Measurements from ENCODE around the gene NFATC2. TPM values are rescaled to one million over a fixed set of nuclear protein-coding genes. Genes with fewer than 3 reads are reported as not detected.
"Not testable (repeated sequence)": the region's sequence is repeated elsewhere in the genome, so short reads cannot be mapped to it uniquely, and the experiment has no call there.

NFATC2 gene
- total RNA-seq, 2 experiments from 2014 or later: 53.3 to 56.9 TPM

- ChIA-PET CTCF (interaction anchor here (1.0 to 1.2 kb wide), 3 partner anchors 28 to 373 kb away, joined by 3 read pairs; no protein-coding TSS in a partner anchor), POLR2A (no interaction called here)
- peak; percentile 28 for DNase-seq
- peaks cover 10% of the 10 kb centered on the region for H3K4me1 Mint-ChIP-seq
- H3K9me3 Mint-ChIP-seq: no peaks in the 10 kb centered on the region
- H3K36me3 Mint-ChIP-seq (ENCODE audit: low read depth): no peaks in the 10 kb centered on the region
- no peaks in the 10 kb centered on the region for H3K27me3 Mint-ChIP-seq
- H3K27ac Mint-ChIP-seq: no peak overlapping the region
- no peak overlapping the region for H3K4me3 Mint-ChIP-seq
Measured at GRCh38 chr20:51354769-51355319, 187.7 kb downstream of the NFATC2 start.

DNA sequence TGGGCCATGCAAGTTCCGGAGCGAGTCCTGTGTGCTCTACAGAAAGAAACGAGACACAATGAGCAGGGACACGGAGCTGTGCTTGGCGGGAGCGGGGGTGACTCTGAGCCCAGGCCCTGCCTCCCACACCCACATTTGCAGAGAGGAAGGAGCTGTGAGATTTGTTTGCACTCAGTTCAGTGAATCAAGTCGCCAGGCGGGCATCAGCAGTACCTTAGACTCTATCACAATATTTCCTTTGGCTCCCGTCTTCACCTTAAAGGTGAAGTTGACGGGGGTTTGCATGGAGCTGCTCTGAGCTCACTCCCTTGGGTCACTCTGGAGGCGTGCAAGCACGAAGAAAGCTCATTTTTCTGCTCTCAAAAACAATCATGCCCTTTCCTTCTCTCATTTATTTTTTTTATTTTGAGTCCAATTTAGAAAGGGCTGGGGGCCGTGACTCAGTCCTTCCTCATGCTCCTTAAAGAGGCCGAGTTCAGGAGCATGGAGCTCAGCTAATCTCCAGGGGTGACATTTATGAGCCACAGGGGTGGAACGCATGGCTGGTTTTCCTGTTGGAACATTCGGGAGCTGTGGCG is 188.2 kb downstream of the NFATC2 start:
- ChIA-PET CTCF (interaction anchor here (1.0 to 1.2 kb wide), 3 partner anchors 28 to 372 kb away, joined by 3 read pairs; no protein-coding TSS in a partner anchor), POLR2A (no interaction called here)
- H3K9me3 Mint-ChIP-seq: no peaks in the 10 kb centered on the region
- H3K4me3 Mint-ChIP-seq: no peak overlapping the region
- DNase-seq: no peak
- no peak overlapping the region for H3K27ac Mint-ChIP-seq
- no peaks in the 10 kb centered on the region for H3K36me3 Mint-ChIP-seq (ENCODE audit: low read depth)
- peaks cover 10% of the 10 kb centered on the region for H3K4me1 Mint-ChIP-seq
- H3K27me3 Mint-ChIP-seq: no peaks in the 10 kb centered on the region

- ChIA-PET POLR2A (no interaction called here), CTCF (no interaction called here)
- Mint-ChIP-seq H3K9me3 (no peaks in the 10 kb centered on the region), H3K4me3 (no peak overlapping the region), H3K27ac (no peak overlapping the region), H3K4me1 (peaks cover 10% of the 10 kb centered on the region), H3K36me3 (ENCODE audit: low read depth) (no peaks in the 10 kb centered on the region), H3K27me3 (no peaks in the 10 kb centered on the region)
- DNase-seq: no peak
Measured at GRCh38 chr20:51353491-51353890, 189.0 kb downstream of the NFATC2 start.

DNA sequence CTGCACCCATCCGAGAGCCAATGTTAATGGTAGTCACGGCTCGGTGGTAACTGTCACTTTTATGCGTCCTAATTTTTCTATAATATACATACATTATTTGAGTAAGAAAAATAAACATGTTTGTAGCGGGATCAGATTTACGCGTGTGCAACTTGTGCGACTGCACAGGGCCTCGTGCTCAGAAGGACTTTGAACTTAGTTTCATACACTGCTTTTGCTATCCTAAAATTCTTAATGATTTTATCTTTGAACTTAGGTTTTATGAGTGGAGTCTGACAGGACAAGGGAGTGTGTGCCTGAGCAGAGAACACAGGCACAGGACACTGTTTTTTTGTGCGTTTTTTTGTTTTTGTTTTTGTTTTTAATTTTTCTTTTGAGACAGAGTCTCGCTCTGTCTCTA is 189.7 kb downstream of the NFATC2 start:
- no peak overlapping the region for H3K27ac Mint-ChIP-seq
- no peaks in the 10 kb centered on the region for H3K9me3 Mint-ChIP-seq
- ChIA-PET POLR2A (no interaction called here), CTCF (no interaction called here)
- no peaks in the 10 kb centered on the region for H3K36me3 Mint-ChIP-seq (ENCODE audit: low read depth)
- DNase-seq: no peak
- no peak overlapping the region for H3K4me3 Mint-ChIP-seq
- peaks cover 10% of the 10 kb centered on the region for H3K4me1 Mint-ChIP-seq
- H3K27me3 Mint-ChIP-seq: no peaks in the 10 kb centered on the region

GRCh38 chr20:51350941-51351631 is 191.4 kb downstream of the NFATC2 start:
- no peak for DNase-seq
- Mint-ChIP-seq H3K36me3 (ENCODE audit: low read depth) (no peaks in the 10 kb centered on the region), H3K4me3 (no peak overlapping the region), H3K9me3 (no peaks in the 10 kb centered on the region), H3K27me3 (no peaks in the 10 kb centered on the region), H3K27ac (no peak overlapping the region), H3K4me1 (peaks cover 10% of the 10 kb centered on the region)
- ChIA-PET POLR2A (no interaction called here), CTCF (interaction anchor here (0.6 to 1.6 kb wide), 2 partner anchors 44 to 363 kb away, joined by 3 read pairs; no protein-coding TSS in a partner anchor)

GRCh38 chr20:51348876-51349275 is 193.6 kb downstream of the NFATC2 start:
- Mint-ChIP-seq H3K27ac (no peak overlapping the region), H3K36me3 (ENCODE audit: low read depth) (no peaks in the 10 kb centered on the region), H3K9me3 (peaks cover under 1% of the 10 kb centered on the region), H3K27me3 (no peaks in the 10 kb centered on the region), H3K4me1 (no peaks in the 10 kb centered on the region), H3K4me3 (no peak overlapping the region)
- POLR2A ChIA-PET: no interaction called here
- CTCF ChIA-PET: no interaction called here
- no peak for DNase-seq

- Mint-ChIP-seq H3K4me3 (no peak overlapping the region), H3K27me3 (no peaks in the 10 kb centered on the region), H3K4me1 (no peaks in the 10 kb centered on the region), H3K9me3 (peaks cover 2% of the 10 kb centered on the region), H3K36me3 (ENCODE audit: low read depth) (no peaks in the 10 kb centered on the region), H3K27ac (no peak overlapping the region)
- ChIA-PET POLR2A (no interaction called here), CTCF (no interaction called here)
- DNase-seq: no peak
Measured at GRCh38 chr20:51347831-51348230, 194.7 kb downstream of the NFATC2 start.

DNA sequence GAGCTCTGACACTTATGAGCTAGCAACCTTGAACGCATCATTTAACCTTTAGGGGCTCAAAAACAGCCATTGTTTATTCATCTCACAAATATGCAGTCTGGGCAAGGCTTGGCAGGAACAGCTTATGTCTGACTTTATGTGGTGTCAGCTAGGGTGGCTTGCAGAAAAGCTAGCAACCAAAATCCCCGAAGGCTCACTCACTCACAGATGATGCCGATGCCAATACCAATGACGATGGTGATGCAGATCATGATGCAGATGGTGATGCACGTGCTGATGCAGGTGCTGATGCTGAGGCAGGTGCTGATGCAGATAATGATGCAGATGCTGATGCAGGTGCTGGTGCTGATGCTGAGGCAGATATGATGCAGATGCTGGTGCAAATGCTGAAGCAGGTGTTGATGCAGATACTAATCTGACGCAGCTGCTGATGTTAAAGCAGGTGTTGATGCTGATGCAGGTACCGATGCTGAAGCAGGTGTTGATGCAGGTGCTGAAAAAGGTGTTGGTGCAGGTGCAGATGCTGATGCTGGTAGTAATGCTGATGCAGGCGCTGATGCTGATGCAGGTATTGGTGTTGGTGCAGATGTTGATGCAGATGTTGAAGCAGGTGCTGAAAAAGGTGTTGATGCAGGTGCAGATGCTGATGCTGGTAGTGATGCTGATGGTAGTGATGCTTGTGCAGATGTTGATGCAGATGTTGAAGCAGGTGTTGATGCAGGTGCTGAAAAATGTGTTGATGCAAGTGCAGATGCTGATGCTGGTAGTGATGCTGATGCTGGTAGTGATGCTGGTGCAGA is 195.6 kb downstream of the NFATC2 start:
- ChIA-PET POLR2A (no interaction called here), CTCF (no interaction called here)
- Mint-ChIP-seq H3K27ac (no peak overlapping the region), H3K27me3 (no peaks in the 10 kb centered on the region), H3K4me3 (no peak overlapping the region), H3K9me3 (peaks cover 2% of the 10 kb centered on the region), H3K36me3 (ENCODE audit: low read depth) (no peaks in the 10 kb centered on the region), H3K4me1 (no peaks in the 10 kb centered on the region)
- no peak for DNase-seq

GRCh38 chr20:51345601-51346101 is 196.9 kb downstream of the NFATC2 start:
- ChIA-PET CTCF (no interaction called here), POLR2A (no interaction called here)
- H3K4me3 Mint-ChIP-seq: no peak overlapping the region
- H3K36me3 Mint-ChIP-seq (ENCODE audit: low read depth): no peaks in the 10 kb centered on the region
- H3K27me3 Mint-ChIP-seq: peaks cover 3% of the 10 kb centered on the region
- no peak overlapping the region for H3K27ac Mint-ChIP-seq
- no peak for DNase-seq
- H3K4me1 Mint-ChIP-seq: no peaks in the 10 kb centered on the region
- H3K9me3 Mint-ChIP-seq: peaks cover 5% of the 10 kb centered on the region

GRCh38 chr20:51343802-51344201 is 198.7 kb downstream of the NFATC2 start:
- H3K36me3 Mint-ChIP-seq (ENCODE audit: low read depth); H3K27ac Mint-ChIP-seq; H3K4me3 Mint-ChIP-seq; CTCF ChIA-PET; POLR2A ChIA-PET; H3K4me1 Mint-ChIP-seq; H3K9me3 Mint-ChIP-seq; DNase-seq; H3K27me3 Mint-ChIP-seq: not testable (repeated sequence)

- H3K36me3 Mint-ChIP-seq (ENCODE audit: low read depth): no peaks in the 10 kb centered on the region
- CTCF ChIA-PET: no interaction called here
Measured at GRCh38 chr20:51342510-51343236, 199.8 kb downstream of the NFATC2 start.

GRCh38 chr20:51341581-51341980 is 200.9 kb downstream of the NFATC2 start:
- Mint-ChIP-seq H3K4me1 (peaks cover 14% of the 10 kb centered on the region), H3K36me3 (ENCODE audit: low read depth) (no peaks in the 10 kb centered on the region), H3K4me3 (no peak overlapping the region), H3K9me3 (peaks cover 5% of the 10 kb centered on the region), H3K27ac (no peak overlapping the region), H3K27me3 (peaks cover 3% of the 10 kb centered on the region)
- CTCF ChIA-PET: no interaction called here
- POLR2A ChIA-PET: no interaction called here
- DNase-seq: no peak

More at GRCh38 chr20:51342510-51343236, 199.8 kb downstream of the NFATC2 start:
- peaks cover 3% of the 10 kb centered on the region for H3K27me3 Mint-ChIP-seq
- H3K4me1 Mint-ChIP-seq: peaks cover 8% of the 10 kb centered on the region
- POLR2A ChIA-PET: no interaction called here
- no peak for DNase-seq
- no peak overlapping the region for H3K4me3 Mint-ChIP-seq
- H3K9me3 Mint-ChIP-seq: peaks cover 5% of the 10 kb centered on the region
- no peak overlapping the region for H3K27ac Mint-ChIP-seq

- no peaks in the 10 kb centered on the region for H3K36me3 Mint-ChIP-seq (ENCODE audit: low read depth)
- H3K4me3 Mint-ChIP-seq: no peak overlapping the region
- DNase-seq: no peak
- no peak overlapping the region for H3K27ac Mint-ChIP-seq
- peaks cover 22% of the 10 kb centered on the region for H3K4me1 Mint-ChIP-seq
- ChIA-PET CTCF (no interaction called here), POLR2A (no interaction called here)
- peaks cover 5% of the 10 kb centered on the region for H3K9me3 Mint-ChIP-seq
- peaks cover 3% of the 10 kb centered on the region for H3K27me3 Mint-ChIP-seq
Measured at GRCh38 chr20:51340451-51340840, 202.1 kb downstream of the NFATC2 start.

Data from activated CD4-positive, alpha-beta memory T cell treated with anti-CD3 and anti-CD28 coated beads, Interleukin-2, amount 10 ng/mL, durations not matched to agents 7 days and 5 days (primary cell).